WTC11 (cell line): ENCODE data around the gene TMEM120A. TPM values are rescaled to one million over a fixed set of nuclear protein-coding genes. Genes with fewer than 3 reads are reported as not detected.
"Not testable (repeated sequence)": the region's sequence is repeated elsewhere in the genome, so short reads cannot be mapped to it uniquely, and the experiment has no call there.

ENCODE experiments used
- ATAC-seq: fragments of 200-7000 bp; cut with Tn5 transposase; 2 replicates; pipeline ENCODE4 v1.10.0; 2021; ENCODE audit warnings: mild to moderate bottlenecking, moderate library complexity
- CTCF ChIA-PET: fragments of 300-600 bp; sonication (Branson Sonifier 250); formaldehyde crosslinking; loops from one replicate; lab custom pipeline; 2021; ENCODE audit warnings: antibody characterized with exemption; lab: Charles Lee
- POLR2A ChIA-PET: fragments of 350-600 bp; sonication (Branson Sonifier 250); formaldehyde crosslinking; loops from one replicate; lab custom pipeline; 2021; ENCODE audit warnings: antibody characterized with exemption; lab: Charles Lee
- DNase-seq: peaks from one replicate; pipeline ENCODE4 v3.0.0; 2021; ENCODE audit warnings: low spot score
- H3K27ac Mint-ChIP-seq: 2 replicates; pipeline ENCODE4 v1.8.0; 2021; ENCODE audit warnings: mixed read lengths
- H3K27me3 Mint-ChIP-seq: 2 replicates; pipeline ENCODE4 v1.8.0; 2021; ENCODE audit warnings: low read depth, mild to moderate bottlenecking, moderate library complexity, mixed read lengths
- H3K36me3 Mint-ChIP-seq: 2 replicates; pipeline ENCODE4 v1.8.0; 2021; ENCODE audit warnings: mixed read lengths
- H3K4me1 Mint-ChIP-seq: 2 replicates; pipeline ENCODE4 v1.8.0; 2022; ENCODE audit warnings: mixed read lengths
- H3K4me3 Mint-ChIP-seq: 2 replicates; pipeline ENCODE4 v1.8.0; 2021; ENCODE audit warnings: mild to moderate bottlenecking, moderate library complexity, mixed read lengths
- H3K9me3 Mint-ChIP-seq: 2 replicates; pipeline ENCODE4 v1.8.0; 2021; ENCODE audit warnings: mixed read lengths
- CBFB ChIP-seq: sonication (generic); formaldehyde crosslinking; IDR thresholded peaks from 2 replicates; pipeline ENCODE4 v1.8.1; 2022; ENCODE audit warnings: mild to moderate bottlenecking, low read depth, missing genetic modification reagents
- CREB1 ChIP-seq: sonication (generic); formaldehyde crosslinking; IDR thresholded peaks from 2 replicates; pipeline ENCODE4 v1.8.0; 2023; ENCODE audit warnings: mild to moderate bottlenecking, missing genetic modification reagents
- CTCF ChIP-seq: fragments of 200-600 bp; IDR thresholded peaks from 2 replicates; pipeline ENCODE4 v1.8.0; 2022; ENCODE audit warnings: antibody characterized with exemption
- ELF4 ChIP-seq: sonication (generic); formaldehyde crosslinking; IDR thresholded peaks from 2 replicates; pipeline ENCODE4 v1.8.1; 2022; ENCODE audit warnings: low read depth, mild to moderate bottlenecking, moderate library complexity, missing genetic modification reagents
- ESRRA ChIP-seq: sonication (generic); formaldehyde crosslinking; IDR thresholded peaks from 2 replicates; pipeline ENCODE4 v1.8.1; 2022; ENCODE audit warnings: mild to moderate bottlenecking, missing genetic modification reagents, borderline replicate concordance
- GTF2I ChIP-seq: fragments of 250-450 bp; sonication (Bioruptor Pico); conservative IDR thresholded peaks from 2 replicates; pipeline ENCODE4 v1.4.0; 2021; ENCODE audit warnings: mild to moderate bottlenecking
- MXD4 ChIP-seq: fragments of 250-450 bp; sonication (Bioruptor Pico); IDR thresholded peaks from 2 replicates; pipeline ENCODE4 v1.8.0; 2021; ENCODE audit warnings: mild to moderate bottlenecking, moderate library complexity, borderline replicate concordance
- ZNF317 ChIP-seq: sonication (generic); formaldehyde crosslinking; IDR thresholded peaks from 2 replicates; pipeline ENCODE4 v1.8.1; 2023; ENCODE audit warnings: low read depth, mild to moderate bottlenecking, moderate library complexity, missing genetic modification reagents, borderline replicate concordance
- ZNF423 ChIP-seq: fragments of 250-450 bp; sonication (Bioruptor Pico); IDR thresholded peaks from 2 replicates; pipeline ENCODE4 v2.1.2; 2022; ENCODE audit warnings: mild to moderate bottlenecking, moderate library complexity
- total RNA-seq: library from RNA; stranded (reverse); gene quantifications from 3 replicates; pipeline ENCODE4 v1.2.3, GENCODE V29; 2021
- TF ChIP-seq, protein P1 (sequence below): sonication (generic); formaldehyde crosslinking; IDR thresholded peaks from 2 replicates; pipeline ENCODE4 v1.8.0; 2022; ENCODE audit warnings: mild to moderate bottlenecking, missing genetic modification reagents
- TF ChIP-seq, protein P2 (sequence below): sonication (generic); formaldehyde crosslinking; IDR thresholded peaks from 2 replicates; pipeline ENCODE4 v1.8.1; 2023; ENCODE audit warnings: mild to moderate bottlenecking, missing genetic modification reagents, moderate library complexity
- TF ChIP-seq, protein P3 (sequence below): fragments of 250-450 bp; sonication (Bioruptor Pico); IDR thresholded peaks from 2 replicates; pipeline ENCODE4 v1.9.0; 2021; ENCODE audit warnings: mild to moderate bottlenecking
- TF ChIP-seq, protein P4 (sequence below): sonication (generic); formaldehyde crosslinking; conservative IDR thresholded peaks from 2 replicates; pipeline ENCODE4 v1.8.1; 2022; ENCODE audit warnings: mild to moderate bottlenecking, missing genetic modification reagents
- TF ChIP-seq, protein P5 (sequence below): sonication (generic); formaldehyde crosslinking; IDR thresholded peaks from 2 replicates; pipeline ENCODE4 v1.8.0; 2022; ENCODE audit warnings: mild to moderate bottlenecking, missing genetic modification reagents

TMEM120A gene
- total RNA-seq, 1 experiment from 2014 or later: 21.9 TPM

GRCh38 chr7:76022026-76022780 lies 27.8 kb upstream of the TMEM120A start (continued):
- TF ChIP-seq, protein P1, sequence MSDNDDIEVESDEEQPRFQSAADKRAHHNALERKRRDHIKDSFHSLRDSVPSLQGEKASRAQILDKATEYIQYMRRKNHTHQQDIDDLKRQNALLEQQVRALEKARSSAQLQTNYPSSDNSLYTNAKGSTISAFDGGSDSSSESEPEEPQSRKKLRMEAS (CRISPR knock-in tag): no peak
- TF ChIP-seq, protein P2, sequence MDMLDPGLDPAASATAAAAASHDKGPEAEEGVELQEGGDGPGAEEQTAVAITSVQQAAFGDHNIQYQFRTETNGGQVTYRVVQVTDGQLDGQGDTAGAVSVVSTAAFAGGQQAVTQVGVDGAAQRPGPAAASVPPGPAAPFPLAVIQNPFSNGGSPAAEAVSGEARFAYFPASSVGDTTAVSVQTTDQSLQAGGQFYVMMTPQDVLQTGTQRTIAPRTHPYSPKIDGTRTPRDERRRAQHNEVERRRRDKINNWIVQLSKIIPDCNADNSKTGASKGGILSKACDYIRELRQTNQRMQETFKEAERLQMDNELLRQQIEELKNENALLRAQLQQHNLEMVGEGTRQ (CRISPR knock-in tag): no peak
- TF ChIP-seq, protein P3, sequence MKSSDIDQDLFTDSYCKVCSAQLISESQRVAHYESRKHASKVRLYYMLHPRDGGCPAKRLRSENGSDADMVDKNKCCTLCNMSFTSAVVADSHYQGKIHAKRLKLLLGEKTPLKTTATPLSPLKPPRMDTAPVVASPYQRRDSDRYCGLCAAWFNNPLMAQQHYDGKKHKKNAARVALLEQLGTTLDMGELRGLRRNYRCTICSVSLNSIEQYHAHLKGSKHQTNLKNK (CRISPR knock-in tag): no peak
- TF ChIP-seq CREB1 (no peak), CBFB (CRISPR knock-in tag) (no peak), ESRRA (CRISPR knock-in tag) (no peak), MXD4 (CRISPR knock-in tag) (no peak), GTF2I (CRISPR knock-in tag) (no peak), ELF4 (no peak)
- TF ChIP-seq, protein P4, sequence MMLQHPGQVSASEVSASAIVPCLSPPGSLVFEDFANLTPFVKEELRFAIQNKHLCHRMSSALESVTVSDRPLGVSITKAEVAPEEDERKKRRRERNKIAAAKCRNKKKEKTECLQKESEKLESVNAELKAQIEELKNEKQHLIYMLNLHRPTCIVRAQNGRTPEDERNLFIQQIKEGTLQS (CRISPR knock-in tag): no peak
- TF ChIP-seq, all 79 proteins: peak for 0

DNA sequence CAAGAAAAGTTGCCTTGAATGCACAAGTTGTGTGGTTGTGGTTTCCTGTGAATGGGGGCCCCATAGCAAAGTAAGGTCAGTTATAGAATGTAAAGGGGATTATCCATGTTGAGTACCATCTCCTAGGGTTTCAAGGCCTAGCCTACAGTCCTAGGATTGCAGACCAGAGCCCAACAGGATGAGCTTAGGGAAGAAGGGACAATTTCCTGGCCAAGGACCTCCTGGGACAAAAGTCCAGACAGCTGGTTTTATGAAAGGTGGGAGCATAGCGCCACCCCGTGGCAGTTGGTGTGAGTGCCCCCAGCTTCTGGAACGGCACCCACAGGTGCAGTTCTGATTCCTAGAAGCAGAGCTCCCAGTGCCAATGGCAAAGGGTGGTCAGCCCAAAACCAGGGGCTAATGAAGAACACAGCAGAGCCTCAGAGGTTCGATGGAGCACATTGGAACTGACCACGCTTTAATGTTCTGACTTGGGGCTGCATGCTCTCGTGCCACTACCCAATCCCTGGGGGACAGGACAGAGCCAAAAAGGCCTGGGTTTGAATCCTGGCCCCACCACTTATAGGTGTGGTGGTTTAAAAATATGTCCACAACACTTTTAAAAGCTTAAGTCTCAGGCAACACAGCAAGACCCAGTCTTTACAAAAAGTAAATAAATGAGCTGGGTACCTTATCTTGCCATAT lies 25.8 kb upstream of the TMEM120A start:
- peak; percentile 83 for DNase-seq
- POLR2A ChIA-PET: interaction anchor here (0.5 to 0.9 kb wide), 2 partner anchors 28 to 181 kb away, joined by 3 to 5 read pairs; partner anchors contain the start of genes MDH2 and STYXL1
- TF ChIP-seq, protein P5, sequence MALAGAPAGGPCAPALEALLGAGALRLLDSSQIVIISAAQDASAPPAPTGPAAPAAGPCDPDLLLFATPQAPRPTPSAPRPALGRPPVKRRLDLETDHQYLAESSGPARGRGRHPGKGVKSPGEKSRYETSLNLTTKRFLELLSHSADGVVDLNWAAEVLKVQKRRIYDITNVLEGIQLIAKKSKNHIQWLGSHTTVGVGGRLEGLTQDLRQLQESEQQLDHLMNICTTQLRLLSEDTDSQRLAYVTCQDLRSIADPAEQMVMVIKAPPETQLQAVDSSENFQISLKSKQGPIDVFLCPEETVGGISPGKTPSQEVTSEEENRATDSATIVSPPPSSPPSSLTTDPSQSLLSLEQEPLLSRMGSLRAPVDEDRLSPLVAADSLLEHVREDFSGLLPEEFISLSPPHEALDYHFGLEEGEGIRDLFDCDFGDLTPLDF (CRISPR knock-in tag): no peak
- TF ChIP-seq CTCF: peak; percentile 92
- no peak for TF ChIP-seq ZNF317
- peak; percentile 55; the same call in 1 of the 2 replicates for TF ChIP-seq ZNF423 (CRISPR knock-in tag)
- TF ChIP-seq, all 79 proteins: peak for 2
- peak; percentile 79 for ATAC-seq
- Mint-ChIP-seq H3K4me1 (peaks cover 3% of the 10 kb centered on the region), H3K9me3 (peaks cover 6% of the 10 kb centered on the region), H3K27me3 (no peaks in the 10 kb centered on the region), H3K27ac (no peak overlapping the region), H3K4me3 (no peak overlapping the region), H3K36me3 (peaks cover 19% of the 10 kb centered on the region)
- CTCF ChIA-PET: interaction anchor here (0.6 to 2.5 kb wide), 55 partner anchors 9 to 408 kb away, joined by 3 to 55 read pairs (median 4); partner anchors contain the start of genes MDH2, POR, RHBDD2 and STYXL1

GRCh38 chr7:76018520-76018919 lies 24.1 kb upstream of the TMEM120A start:
- H3K4me1 Mint-ChIP-seq, POLR2A ChIA-PET, H3K9me3 Mint-ChIP-seq, DNase-seq, H3K4me3 Mint-ChIP-seq, H3K27me3 Mint-ChIP-seq, H3K27ac Mint-ChIP-seq, CTCF ChIA-PET, ATAC-seq: not testable (repeated sequence)
- H3K36me3 Mint-ChIP-seq: peaks cover 19% of the 10 kb centered on the region
